Stimulated activated CD8-positive, alpha-beta memory T cell treated with anti-CD3 and anti-CD28 coated beads, Interleukin-15, amount 100 ng/mL, for 4 hours (primary cell): Measurements from ENCODE around the gene DCDC2B.

Experiments
- DNase-seq, 2 donors: peaks; one replicate each; pipeline ENCODE4 v3.0.0-alpha.2; 2020; ENCODE audit warnings: low read depth in 2 of 2

The DCDC2B gene

DNA sequence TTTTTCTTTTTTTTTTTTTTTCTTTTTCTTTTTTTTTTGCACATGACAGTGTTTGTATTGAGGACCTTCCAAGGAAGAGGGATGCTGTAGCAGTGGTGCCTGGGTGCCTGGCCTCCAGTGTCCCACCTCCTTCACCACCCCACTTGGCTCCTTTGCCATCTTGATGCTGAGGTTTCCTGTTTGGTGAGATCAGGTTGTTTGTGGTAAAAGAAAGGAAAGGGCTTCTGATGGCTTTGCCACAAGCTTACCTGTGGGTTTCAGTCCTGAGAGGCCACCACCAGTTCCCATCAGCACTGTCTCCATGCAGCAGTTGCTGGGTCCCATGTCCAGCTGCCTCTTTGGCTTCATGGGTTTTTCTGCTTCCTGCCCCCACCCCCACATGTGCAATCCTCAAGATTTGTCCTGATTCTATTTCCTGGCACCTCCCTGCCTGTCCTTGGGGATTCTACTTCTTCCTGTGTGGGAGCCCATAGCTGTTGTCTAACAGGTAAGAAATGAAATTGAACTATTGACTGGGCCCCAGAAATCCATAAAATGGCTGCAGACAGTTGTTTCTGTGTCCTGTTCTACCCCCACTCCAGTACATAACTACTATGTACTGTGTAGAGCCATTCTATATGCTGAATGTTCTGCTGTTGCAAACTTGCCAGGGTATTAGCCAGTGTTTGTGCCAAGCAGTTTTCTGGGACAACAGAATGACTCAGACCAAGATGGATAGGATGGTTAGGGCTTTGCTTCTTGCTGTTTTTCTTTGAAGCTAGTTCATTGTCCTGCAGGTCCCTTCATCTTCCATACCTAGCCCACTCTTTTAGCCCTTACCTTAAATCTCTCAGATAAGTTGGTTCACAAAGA, 12.7 kb upstream of the DCDC2B start:
- DNase-seq: no peak

DNA sequence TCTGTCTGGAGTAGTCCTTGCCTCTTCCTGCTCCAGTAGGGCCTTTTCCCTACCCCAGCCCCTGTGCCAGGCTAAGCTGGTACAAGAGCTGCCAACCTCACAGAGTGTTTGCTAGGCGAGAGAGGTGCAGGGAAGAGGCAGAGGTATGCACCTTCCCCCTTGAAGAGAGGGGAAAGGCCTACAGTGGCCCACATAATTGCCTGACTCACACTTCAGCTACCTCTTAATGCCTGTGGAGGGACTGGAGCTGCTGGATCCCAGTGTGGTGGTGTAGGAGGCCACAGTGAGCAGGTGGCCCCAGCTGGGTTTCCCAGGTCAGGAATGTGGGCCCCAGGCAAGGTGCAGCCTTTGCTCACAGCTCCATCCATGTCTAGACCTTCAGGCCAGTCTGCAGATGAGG, 11.8 kb upstream of the DCDC2B start:
- no peak for DNase-seq

DNA sequence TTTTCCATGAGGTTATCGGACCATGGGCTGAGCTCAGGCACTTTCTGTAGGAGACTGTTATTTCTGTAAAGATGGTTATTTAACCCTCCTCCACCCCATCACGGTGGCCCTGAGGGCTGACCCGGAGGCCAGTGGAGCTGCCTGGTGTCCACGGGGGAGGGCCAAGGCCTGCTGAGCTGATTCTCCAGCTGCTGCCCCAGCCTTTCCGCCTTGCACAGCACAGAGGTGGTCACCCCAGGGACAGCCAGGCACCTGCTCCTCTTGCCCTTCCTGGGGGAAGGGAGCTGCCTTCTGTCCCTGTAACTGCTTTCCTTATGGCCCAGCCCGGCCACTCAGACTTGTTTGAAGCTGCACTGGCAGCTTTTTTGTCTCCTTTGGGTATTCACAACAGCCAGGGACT, 11.1 kb upstream of the DCDC2B start:
- DNase-seq: no peak

DNA sequence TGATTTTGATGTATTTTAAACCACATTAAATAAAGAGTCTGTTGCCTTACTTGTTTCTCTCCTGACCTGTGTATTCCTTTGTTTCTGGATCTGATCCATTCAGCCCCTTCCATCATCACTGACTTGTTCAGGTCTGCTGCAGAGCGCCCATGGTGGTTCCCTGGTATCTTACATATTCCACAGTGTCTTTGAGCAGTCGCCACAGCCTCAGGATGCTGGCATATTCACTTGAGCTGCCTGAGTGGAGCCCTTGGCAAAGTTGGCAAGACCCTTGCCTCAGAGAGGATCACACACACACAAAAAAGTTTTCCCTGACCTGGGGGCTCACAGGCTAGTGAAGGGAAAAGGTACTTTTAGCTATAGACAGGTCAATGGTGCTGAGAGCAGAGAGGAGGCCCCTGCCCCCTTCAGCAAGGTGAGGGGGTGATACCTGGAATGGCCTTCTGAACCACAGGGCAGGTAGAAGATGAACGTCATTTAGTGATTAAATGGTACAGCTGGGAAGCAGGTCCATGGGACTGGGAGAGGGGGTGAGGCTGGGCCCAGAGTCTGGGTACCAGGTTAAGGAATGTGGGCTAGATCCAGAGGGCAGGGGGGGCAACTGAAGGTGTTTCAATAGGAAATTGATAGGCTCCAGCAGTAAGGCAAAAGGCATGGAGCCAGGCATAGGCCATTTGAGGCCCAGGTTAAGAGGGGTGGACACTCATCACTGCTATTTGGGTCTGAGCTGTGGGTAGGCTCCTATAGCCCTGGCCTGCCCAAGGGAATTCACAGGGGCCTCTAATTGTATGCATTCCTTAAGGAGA, 10.4 kb upstream of the DCDC2B start:
- DNase-seq: no peak

DNA sequence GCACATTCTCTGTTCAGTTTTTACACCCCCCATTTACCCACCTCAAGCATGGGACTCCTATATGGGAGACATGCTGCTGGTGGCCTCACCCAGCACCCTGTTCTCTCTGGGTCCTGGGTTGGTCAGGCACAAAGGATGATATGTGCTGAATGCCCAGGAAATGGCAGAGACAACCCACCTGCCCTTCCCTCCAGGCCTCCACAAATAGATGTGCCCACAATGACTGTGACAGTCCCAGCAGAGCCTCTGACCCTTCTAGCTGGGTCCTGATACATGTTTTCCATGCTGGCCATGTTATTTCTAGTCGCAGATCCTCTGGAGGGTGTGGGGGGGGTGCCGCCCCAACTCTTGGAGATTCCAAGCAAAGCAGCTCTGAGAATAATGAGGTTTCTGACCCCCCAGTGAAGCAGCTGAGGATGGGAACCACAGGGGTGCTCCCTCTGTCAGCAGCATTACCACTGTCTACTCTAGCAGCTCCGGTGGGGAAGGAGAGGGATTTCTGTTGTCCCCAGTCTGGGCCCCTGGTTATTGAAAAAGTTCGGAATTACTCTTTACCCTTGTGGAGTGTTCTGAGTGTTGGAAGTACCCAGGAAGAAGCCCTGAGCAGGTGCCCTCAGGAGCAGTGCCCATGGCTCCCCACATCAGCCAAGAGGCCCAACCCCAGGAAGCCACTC, 9.7 kb upstream of the DCDC2B start:
- no peak for DNase-seq

DNA sequence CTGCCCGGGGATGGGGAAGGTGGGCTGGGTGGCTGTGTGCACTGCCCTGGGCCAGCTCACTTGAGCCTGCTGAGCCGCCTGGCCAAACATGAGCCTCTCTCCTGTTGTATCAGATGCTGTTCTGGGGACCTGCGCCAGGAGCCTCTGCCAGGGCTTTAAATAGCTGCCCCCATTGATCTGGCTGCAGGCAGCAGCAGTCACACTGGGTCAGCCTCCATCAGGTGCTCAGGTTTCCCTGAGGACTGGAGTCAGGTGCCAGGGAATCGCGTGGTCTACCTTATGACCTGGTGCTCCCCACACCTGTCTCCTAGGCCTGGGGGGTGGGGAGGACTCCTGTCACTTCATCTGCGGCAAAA, 9.2 kb upstream of the DCDC2B start:
- no peak for DNase-seq

DNA sequence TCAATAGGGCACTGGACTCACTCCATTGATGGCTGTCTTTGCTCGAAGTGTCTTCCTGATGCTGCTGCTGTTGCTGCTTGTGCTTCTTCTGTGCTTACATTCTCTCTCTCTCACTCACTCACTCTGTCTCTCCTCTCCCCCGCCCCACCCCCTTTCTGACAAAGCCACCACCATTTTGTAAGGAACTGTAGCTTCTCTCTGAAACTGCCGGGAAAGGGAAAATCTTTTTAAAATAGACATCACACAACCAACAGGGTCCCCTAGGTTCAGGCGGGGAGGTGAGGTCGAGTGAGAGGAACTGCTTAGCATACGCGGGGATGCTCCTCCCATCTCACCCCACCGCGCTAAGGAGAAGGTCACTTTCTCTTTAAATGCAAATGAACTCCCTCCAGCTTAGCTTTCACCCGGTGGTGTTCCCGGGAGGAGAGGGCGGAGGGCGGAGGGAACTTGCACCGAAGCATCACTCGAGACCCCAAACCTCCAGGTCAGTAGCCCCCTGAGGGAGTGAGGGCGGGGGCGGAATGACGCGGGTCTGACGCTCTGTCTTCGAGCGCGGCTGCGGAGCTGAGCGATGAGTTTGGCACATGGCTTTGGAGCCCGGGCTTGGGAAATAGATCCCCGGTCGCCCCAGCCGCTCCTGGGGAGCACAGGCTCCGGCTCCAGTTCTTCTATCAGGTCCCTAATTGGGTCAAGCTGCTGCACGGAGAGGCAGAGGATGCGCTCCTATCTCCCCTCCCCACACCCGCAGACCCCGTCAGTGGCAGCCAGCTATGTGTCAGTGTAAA, 8.5 kb upstream of the DCDC2B start, which contains the start of gene CCDC28B:
Gene CCDC28B (plus strand): TSS at position 370 of the 785 bp plus-strand sequence. CDS start 1,341 bp downstream, outside the sequence.
- peak; percentile 34 to 35 for DNase-seq

DNA sequence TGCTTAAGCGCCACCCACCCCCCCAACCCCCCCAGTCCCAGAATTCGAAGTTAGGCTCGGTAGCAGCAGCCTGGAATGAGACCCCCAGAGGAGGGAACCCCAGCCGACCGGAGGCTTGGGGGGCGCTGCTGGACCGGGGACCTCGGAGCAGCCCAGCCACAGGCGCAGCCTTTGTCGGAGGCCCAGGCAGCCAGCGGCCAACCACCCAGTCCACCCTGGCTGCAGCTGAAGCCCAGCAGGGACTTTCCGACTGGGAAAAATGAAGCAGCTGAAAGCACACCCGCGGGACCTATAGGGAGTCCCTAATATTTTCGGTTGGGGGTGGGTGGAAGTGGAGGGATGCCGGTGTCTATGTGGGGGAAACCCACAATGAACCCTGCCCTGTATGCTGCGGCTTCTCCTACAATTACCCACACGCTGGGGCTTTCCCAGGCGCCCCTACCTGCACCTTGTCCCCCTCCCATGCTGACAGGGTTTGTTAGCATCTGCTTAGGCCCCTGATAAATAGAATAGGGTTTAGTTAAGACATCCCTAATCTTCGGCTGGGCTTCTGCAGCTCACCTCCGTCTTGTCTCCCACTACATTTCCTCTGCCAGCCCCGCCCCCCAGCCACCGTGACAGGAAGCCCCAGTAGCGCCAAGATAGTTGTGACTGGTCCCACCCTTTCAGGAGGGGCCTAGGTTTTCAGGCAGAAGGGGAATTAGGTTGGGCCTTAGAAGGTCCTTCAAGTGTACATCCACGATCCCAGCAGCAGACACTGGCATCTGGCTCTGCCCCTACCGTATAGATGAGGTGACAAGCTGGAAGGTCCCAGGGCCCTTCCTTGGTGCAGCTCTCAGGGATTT, 7.7 kb upstream of the DCDC2B start:
- peak; percentile 55 to 64 for DNase-seq

DNA sequence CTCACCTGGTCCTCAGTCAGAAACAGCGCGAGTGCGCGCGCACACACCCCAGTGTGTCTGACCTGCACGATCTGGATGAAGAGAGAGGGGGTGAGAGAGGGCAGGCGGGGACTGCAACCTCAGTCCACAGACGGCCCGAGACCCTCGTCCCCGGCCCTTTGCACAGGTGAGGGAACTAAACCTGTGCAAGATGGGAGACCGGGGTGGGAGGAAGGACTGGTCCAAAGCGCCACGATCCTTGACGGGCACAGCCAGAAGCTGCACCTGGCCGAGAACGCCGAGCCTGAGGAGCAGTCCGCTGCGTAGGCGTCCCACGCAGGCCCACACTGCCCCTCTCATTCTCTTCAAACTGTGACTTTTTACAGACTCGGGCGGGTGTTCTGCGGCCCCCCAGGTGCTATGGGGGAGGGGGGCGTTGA, 3.9 kb upstream of the DCDC2B start:
- no peak for DNase-seq

DNA sequence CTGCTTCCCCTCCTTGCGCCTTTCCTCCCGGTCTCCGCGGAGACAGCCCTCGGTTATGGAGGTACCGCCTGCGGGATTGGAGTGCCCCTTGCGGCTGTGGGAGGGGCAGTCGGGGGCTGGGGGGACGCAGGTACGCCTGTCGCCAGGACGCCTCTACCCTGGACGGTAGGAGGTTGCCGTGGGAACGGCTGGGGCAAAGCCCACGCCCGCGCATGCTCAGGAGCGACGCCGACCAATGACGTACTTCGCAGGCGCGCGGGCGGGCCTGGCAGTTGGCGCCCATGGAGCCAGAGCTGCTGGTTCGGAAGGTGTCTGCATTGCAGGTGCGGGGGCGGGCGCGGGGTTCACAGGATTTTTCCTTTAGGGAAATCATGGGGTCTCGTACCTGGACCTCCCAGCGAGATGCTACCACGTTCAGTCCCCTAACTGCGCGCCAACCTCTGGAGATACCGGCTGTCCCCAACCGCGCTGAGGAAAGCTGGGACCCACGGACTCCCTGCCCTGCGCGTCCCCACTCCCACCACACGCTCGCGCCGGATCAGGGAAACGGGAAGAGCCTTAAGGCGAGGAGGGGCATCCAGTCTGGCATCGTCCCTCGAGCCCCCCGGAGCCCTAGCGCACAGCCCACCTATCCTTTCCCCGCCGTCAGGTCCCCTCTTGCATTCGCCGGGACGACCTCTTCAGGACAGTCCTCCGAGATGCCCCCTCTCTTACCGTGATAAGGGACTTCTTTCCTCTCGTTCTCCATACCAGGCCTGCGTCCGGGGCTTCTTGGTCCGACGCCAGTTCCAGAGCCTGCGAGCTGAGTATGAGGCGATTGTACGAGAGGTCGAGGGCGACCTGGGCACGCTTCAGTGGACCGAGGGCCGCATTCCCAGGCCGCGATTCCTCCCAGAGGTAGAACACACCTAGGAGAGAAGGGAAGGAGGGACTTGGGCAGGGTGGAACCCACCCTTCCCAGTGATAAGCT, 3.2 kb upstream of the DCDC2B start, which contains the start of gene IQCC:
Gene IQCC (plus strand): TSS at position 271 of the 970 bp plus-strand sequence. CDS start 11 bp downstream, at position 282.
- peak; percentile 61 to 68 for DNase-seq

DNA sequence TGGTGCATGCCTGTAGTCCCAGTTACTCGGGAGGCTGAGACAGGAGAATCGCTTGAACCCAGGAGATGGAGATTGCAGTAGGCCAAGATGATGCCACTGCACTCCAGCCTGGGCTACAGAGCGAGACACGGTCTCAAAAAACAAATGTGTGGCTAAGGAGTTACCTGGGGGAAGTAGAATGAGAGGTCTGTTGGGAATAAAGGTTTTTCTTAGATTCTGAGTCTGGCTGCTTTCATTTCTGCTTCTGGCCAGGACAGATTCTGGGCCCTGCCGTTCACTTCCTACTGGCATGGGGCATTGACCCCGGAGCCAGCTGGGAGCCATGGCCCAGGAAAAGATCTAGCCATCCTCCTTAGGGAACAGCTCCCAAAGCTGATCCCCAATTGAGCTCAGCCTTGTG, 420 bp upstream of the DCDC2B start:
- DNase-seq: no peak

DNA sequence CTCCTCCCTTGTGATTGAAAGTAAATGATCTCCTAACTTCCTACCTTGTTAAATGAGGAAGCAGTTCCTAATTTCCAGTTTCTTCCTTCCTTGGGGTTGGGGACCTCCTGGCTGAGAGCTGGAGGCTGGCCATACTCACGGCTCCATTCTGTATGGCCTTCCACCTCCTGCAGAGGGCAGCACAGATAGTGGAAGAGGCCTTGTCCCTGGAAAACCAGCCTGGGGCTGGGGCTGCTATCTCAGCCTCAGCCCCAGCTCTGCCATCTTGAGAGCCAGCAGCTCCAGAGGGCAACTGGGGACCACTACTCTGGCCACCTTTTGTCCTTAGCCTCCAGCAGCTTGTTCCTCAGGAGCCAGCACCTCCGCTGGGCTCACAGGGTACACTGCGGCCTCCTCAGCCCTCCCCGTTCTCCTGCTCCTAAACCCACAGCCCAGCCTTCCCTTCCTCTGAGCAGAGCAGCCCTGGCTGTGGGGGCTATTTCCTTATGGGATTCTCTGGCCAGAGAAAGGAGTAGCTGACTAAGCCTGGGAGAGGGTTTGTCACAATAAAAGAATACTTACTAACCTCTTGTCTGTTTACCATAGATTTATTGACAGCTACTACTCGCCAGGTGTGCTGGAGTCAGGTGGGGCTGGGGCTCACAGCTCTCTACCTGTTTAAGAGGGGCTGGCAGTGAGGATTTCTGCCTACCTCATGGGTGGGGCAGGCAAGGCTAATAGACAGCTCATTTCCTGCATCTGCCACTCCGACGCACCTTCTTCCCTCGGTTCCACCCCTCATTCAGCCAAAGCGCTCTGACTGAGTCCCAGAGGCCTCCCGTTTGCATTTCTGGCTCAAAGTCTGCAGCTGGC, 7.0 kb downstream of the DCDC2B start:
- peak; percentile 5 to 23 for DNase-seq

DNA sequence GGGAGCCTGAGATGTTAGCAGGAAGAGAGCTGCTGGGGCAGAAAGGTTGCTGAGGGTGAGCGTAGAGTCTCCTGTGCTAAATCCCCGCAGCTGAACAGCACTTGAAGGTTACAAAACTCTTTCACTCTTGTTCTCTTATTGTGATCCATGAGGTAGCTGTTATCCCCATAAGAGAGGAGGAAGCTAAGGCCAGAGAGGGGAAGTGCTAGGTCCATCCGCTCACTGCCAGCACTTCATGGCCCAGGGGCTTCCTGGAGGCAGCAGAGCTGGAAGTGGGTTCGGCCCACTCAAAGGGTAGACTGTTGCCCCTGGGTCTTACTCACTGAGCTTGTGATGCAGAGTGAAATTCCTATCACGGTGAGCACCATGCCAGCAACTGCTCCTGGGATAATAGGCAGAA, 7.7 kb downstream of the DCDC2B start:
- no peak for DNase-seq

DNA sequence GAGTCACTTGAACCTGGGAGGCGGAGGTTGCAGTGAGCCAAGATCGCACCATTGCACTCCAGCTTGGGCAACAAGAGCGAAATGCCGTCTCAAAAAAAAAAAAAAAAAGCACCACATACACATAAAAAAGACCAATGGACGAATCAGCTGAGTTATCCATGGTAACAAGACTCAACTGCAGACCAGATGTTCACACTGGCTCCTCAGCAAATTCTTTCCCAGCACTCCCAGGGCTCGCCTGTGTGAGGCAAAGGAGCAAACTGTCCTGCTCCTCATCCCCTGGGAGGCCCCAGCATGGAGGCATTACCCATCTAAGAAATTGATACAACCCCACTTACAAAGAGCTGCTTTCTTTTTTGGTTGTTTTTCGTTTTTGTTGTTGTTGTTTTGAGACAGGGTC, 10.1 kb downstream of the DCDC2B start:
- DNase-seq: no peak

DNA sequence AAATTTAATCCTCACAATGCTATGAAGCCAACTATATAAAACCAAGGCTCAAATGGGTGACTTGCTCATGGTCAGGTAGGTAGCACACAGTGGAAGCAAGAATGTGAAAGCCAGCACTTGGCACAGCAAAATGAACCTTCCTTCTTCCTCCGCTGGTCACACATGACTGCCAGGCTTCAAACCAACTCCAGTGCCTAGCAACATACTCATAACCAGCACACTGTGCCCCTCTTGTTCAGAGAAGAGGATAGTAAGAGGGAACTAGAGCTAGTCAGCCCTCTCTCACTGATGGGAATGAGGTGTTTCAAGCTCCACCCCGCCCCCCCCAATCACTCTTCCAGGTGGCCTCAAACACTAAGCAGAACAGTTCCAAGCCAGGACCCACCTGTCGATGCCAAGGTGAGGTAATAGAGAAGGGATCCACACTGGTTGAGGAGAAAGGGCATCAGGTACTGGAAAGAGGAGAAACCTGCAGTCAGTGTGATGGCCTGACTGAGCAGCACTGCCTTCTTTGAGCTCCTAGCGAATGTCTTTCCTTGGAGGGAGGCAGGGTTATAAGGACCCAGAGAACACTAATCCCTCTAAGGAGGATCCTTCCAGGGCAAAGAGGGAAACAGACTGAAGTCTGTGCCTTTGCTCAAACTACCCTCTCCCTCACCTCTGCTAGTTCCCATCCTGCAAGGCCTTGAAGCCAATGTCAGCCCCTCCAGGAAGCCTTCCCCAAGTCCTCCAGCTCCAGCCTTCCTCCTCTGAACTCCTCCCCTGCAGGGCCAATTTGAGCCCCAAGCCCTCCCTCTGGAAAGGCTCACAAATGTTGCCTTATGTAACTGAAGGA, 12.1 kb downstream of the DCDC2B start:
- no peak for DNase-seq

DNA sequence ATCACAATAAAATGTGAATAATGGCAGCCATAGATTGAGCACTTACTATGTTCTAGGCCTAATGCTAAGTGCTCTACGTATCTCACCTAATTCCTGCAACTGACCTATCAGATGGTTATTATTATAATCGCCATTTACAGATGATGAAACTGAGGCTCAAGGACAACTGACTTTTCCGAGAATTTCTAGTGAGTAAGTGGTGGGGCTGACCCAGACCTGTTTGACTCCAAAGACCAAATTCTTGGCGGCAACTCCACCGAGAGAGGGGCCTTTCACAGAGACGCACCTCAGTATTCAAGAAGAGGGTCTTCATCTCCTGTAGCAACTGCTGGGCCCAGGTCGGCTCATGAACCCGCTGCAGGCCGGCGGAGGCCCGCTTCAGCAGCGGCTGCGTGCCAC, 12.7 kb downstream of the DCDC2B start:
- DNase-seq: no peak

DNA sequence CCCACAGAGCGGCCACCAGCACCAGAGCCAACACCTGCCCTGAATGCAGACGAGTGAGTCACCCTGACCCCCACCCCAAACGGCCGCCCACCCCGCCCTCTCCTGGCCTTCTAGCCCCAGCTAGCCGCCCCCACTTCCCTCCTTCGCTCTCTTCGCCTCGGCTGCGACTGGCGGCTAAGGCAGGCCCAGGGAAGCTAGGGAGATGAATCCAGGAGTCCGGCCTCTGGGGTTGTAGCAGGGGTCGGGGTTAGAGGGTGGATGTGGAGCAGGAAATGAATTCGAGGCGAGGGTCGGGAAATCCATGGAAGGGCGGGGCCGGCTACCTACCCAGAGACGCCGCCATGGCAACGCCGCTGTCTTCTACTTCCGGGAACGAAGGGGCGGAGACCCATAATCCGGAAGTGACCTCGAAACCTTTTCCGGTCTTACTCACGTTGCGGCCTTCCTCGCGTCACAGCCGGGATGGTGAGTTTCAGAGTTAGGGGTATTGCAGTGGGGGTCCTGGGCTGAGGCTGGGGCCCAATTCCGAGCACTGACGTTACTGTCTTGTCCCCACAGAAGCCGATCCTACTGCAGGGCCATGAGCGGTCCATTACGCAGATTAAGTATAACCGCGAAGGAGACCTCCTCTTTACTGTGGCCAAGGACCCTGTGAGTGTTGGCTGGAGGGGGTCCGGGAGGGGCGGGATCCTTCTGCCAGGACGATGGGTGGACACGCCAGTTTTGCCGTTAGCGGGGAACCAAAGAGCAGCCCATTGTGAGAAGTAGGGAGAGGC, 13.3 kb downstream of the DCDC2B start, which contains the start of the genes EIF3I and TMEM234:
Gene EIF3I (plus strand): TSS at position 428 of the 776 bp plus-strand sequence. CDS start 35 bp downstream, at position 463.
Gene TMEM234 (minus strand): TSS at position 374 of the 776 bp plus-strand sequence. CDS start 31 bp downstream, at position 343.
- DNase-seq: peak; percentile 83 to 89
